ENCODE data around the gene CPT1A. TPM values are rescaled to one million over a fixed set of nuclear protein-coding genes. Genes with fewer than 3 reads are reported as not detected.

CPT1A gene
- total RNA-seq, 1 donor from 2014 or later, result 4.1 TPM

GRCh38 chr11:68852628-68853027 is 10.9 kb upstream of the CPT1A start:
- Mint-ChIP-seq H3K4me1 (ENCODE audit: low read depth, unreplicated experiment) (no peaks in the 10 kb centered on the region), H3K4me3 (ENCODE audit: unreplicated experiment) (no peak overlapping the region), H3K27ac (ENCODE audit: unreplicated experiment) (no peak overlapping the region), H3K36me3 (ENCODE audit: unreplicated experiment) (peaks cover 6% of the 10 kb centered on the region), H3K27me3 (ENCODE audit: unreplicated experiment) (peaks cover 16% of the 10 kb centered on the region), H3K9me3 (ENCODE audit: unreplicated experiment) (peaks cover 2% of the 10 kb centered on the region)
- TF ChIP-seq, protein P1, sequence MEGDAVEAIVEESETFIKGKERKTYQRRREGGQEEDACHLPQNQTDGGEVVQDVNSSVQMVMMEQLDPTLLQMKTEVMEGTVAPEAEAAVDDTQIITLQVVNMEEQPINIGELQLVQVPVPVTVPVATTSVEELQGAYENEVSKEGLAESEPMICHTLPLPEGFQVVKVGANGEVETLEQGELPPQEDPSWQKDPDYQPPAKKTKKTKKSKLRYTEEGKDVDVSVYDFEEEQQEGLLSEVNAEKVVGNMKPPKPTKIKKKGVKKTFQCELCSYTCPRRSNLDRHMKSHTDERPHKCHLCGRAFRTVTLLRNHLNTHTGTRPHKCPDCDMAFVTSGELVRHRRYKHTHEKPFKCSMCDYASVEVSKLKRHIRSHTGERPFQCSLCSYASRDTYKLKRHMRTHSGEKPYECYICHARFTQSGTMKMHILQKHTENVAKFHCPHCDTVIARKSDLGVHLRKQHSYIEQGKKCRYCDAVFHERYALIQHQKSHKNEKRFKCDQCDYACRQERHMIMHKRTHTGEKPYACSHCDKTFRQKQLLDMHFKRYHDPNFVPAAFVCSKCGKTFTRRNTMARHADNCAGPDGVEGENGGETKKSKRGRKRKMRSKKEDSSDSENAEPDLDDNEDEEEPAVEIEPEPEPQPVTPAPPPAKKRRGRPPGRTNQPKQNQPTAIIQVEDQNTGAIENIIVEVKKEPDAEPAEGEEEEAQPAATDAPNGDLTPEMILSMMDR (IDR thresholded peaks at IDR 0.05; ENCODE audit: partially characterized antibody, unreplicated experiment), result no peak
- DNase-seq, result no peak

DNA sequence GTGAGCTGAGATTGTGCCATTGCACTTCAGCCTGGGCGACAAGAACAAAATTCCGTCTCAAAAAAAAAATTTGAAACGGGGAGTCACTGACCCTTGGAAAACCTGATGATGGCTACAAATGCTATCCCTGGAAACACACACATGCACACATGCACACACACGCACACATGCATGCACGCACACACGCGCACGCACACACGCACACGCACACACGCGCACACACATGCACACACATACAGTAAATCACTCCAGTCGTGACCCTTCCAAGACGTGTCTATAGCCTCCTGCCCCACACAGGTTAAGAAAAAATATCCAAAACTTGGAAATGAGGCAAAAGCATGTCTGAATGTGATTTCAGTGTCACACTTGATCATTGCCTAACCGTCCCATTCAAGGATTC is 6.7 kb upstream of the CPT1A start:
- no peak overlapping the region for H3K27ac Mint-ChIP-seq (ENCODE audit: unreplicated experiment)
- peaks cover 2% of the 10 kb centered on the region for H3K4me1 Mint-ChIP-seq (ENCODE audit: low read depth, unreplicated experiment)
- TF ChIP-seq, protein P1 (IDR thresholded peaks at IDR 0.05; ENCODE audit: partially characterized antibody, unreplicated experiment), result no peak
- H3K36me3 Mint-ChIP-seq (ENCODE audit: unreplicated experiment), result peaks cover 4% of the 10 kb centered on the region
- no peak for DNase-seq
- H3K4me3 Mint-ChIP-seq (ENCODE audit: unreplicated experiment), result no peak overlapping the region
- peaks cover 14% of the 10 kb centered on the region for H3K27me3 Mint-ChIP-seq (ENCODE audit: unreplicated experiment)
- peaks cover 2% of the 10 kb centered on the region for H3K9me3 Mint-ChIP-seq (ENCODE audit: unreplicated experiment)

- H3K27me3 Mint-ChIP-seq (ENCODE audit: unreplicated experiment), result peaks cover 13% of the 10 kb centered on the region
- peaks cover 2% of the 10 kb centered on the region for H3K9me3 Mint-ChIP-seq (ENCODE audit: unreplicated experiment)
- H3K4me1 Mint-ChIP-seq (ENCODE audit: low read depth, unreplicated experiment), result peaks cover 2% of the 10 kb centered on the region
- no peak for DNase-seq
- TF ChIP-seq, protein P1 (IDR thresholded peaks at IDR 0.05; ENCODE audit: partially characterized antibody, unreplicated experiment), result no peak
- no peak overlapping the region for H3K27ac Mint-ChIP-seq (ENCODE audit: unreplicated experiment)
- peaks cover 4% of the 10 kb centered on the region for H3K36me3 Mint-ChIP-seq (ENCODE audit: unreplicated experiment)
- H3K4me3 Mint-ChIP-seq (ENCODE audit: unreplicated experiment), result no peak overlapping the region
Measured at GRCh38 chr11:68847395-68847794, 5.7 kb upstream of the CPT1A start.

DNA sequence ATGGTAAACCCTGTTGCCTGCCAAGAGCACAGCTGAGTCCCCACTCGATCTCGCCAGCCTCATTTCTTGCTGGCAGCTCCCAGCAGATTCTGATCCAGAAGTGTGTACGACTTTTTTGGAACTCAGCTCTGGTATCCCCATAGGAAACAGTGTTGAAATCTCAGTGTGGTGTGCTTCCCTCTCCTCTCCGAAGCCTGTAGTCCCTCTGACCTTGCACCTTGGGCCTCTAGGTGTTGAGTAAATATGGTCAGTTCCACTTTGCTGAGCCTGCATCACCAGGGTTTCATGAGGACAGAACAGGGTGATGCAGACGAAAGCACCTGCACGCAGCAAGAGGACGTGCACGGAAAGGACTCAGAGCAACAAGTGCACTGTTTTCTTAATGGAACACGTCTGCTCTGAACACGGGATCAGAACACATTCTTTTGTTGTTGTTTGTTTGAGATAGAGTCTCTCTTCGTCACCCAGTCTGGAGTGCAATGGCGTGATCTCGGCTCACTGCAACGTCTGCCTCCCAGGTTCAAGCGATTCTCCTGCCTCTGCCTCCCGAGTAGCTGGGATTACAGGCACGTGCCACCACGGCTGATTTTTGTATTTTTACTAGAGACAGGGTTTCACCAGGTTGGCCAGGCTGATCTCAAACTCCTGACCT is 3.8 kb upstream of the CPT1A start:
- Mint-ChIP-seq H3K4me1 (ENCODE audit: low read depth, unreplicated experiment) (peaks cover 2% of the 10 kb centered on the region), H3K9me3 (ENCODE audit: unreplicated experiment) (peaks cover 2% of the 10 kb centered on the region), H3K27me3 (ENCODE audit: unreplicated experiment) (peaks cover 16% of the 10 kb centered on the region), H3K36me3 (ENCODE audit: unreplicated experiment) (peaks cover 4% of the 10 kb centered on the region), H3K27ac (ENCODE audit: unreplicated experiment) (no peak overlapping the region), H3K4me3 (ENCODE audit: unreplicated experiment) (no peak overlapping the region)
- TF ChIP-seq, protein P1 (IDR thresholded peaks at IDR 0.05; ENCODE audit: partially characterized antibody, unreplicated experiment), result no peak
- DNase-seq, result no peak

DNA sequence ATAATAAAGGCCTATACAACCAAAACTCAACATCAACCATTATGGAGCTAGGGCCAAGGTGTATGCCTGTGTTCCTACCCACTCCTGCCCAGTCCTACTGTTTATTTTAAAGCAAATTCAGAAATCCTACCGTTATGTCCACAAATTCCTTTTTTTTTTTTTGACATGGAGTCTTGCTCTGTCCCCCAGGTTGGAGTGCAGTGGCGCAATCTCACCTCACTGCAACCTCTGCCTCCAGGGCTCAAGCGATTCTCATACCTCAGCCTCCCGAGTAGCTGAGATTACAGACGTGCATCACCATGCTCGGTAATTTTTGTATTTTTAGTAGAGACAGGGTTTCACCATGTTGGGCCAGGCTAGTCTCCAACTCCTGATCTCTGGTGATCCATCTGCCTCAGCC is 3.1 kb upstream of the CPT1A start:
- Mint-ChIP-seq H3K27me3 (ENCODE audit: unreplicated experiment) (peaks cover 21% of the 10 kb centered on the region), H3K4me3 (ENCODE audit: unreplicated experiment) (no peak overlapping the region)

More for the DNA sequence above, 3.1 kb upstream of the CPT1A start:
- Mint-ChIP-seq H3K27ac (ENCODE audit: unreplicated experiment) (no peak overlapping the region), H3K4me1 (ENCODE audit: low read depth, unreplicated experiment) (peaks cover 2% of the 10 kb centered on the region), H3K36me3 (ENCODE audit: unreplicated experiment) (peaks cover 4% of the 10 kb centered on the region), H3K9me3 (ENCODE audit: unreplicated experiment) (peaks cover 4% of the 10 kb centered on the region)
- TF ChIP-seq, protein P1 (IDR thresholded peaks at IDR 0.05; ENCODE audit: partially characterized antibody, unreplicated experiment), result no peak
- no peak for DNase-seq
